HUDEP-2 (cell line): ENCODE results near the gene SYNGR1.
"Not testable (repeated sequence)": the region's sequence is repeated elsewhere in the genome, so short reads cannot be mapped to it uniquely, and the experiment has no call there.

ENCODE experiments used
- DNase-seq, 76 experiments: peaks; one replicate each; lab custom pipeline; 2025; ENCODE audit not compliant: unreplicated experiment in 76 of 76; lab: John Stamatoyannopoulos, UW

The SYNGR1 gene

DNA sequence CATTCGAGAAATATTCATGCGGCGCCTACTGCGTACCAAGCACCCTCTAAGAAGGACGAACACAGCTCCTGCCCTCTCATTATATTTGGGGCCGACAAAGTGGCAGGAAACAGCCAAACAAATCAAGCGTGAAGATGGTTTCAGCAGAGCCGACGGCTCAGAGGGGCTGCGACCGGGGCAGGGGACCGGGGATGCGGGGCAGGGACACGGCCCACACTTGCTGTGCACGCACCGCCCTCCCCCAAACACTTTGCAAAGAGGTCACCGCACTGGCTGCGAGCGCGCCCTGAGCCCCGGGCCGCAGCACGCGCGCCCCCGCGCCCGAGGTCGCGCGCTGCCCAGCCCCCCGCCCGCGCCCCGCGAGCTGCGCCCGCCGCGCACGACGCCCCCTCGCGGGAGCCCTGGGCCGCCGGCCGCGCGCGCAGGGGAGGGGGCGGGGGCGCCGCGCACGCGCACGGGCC lies 255 bp upstream of the SYNGR1 start:
- peak in 19 of 76 experiments; percentile 16 to 54 (median 36) for DNase-seq

DNA sequence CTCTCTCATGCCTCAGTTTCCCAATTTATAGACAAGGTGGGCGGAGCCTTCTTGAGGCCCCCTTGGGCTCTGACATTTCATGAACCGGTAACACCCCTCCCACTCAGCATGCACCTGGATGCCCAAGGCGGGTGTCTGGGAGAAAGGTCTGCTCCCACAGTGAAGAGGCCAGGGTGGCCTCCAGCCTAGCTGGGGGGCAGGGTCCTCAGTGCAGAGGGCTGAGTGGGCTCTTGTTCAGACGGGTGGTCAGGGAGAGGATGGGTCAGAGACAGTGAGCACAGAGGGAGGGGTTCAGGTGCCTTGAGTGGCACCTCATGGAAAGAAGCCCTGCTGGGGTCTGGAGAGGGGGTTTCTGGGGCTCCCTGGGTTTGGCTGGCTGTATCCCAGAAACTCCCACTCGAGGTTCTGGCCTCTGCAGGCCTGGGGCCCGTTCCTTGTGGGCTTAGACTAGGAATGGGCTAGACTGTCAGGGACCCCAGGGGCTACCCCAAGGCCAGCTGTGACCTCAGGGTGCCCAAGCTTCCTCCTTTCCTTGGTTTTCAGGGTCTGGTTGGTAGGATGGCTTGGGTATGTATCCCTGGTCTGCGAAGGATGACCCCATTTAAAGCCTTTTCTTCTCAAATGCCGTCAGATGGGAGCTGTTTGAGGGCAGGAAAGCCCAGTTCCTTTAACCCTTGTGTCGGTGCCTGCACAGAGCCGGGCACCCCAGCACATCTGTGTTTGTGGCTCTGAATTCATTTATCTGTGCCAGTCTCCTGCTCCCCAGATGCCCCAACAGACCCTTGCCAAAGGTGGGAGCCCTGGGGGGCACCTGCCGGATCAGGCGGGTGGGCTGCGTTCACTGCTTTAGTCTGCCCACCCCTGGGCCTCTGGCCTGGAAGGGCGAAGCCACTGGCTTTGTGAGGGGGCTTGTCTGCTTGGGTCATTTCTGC lies 1.2 kb downstream of the SYNGR1 start:
- peak in 1 of 76 experiments; percentile 25 for DNase-seq

DNA sequence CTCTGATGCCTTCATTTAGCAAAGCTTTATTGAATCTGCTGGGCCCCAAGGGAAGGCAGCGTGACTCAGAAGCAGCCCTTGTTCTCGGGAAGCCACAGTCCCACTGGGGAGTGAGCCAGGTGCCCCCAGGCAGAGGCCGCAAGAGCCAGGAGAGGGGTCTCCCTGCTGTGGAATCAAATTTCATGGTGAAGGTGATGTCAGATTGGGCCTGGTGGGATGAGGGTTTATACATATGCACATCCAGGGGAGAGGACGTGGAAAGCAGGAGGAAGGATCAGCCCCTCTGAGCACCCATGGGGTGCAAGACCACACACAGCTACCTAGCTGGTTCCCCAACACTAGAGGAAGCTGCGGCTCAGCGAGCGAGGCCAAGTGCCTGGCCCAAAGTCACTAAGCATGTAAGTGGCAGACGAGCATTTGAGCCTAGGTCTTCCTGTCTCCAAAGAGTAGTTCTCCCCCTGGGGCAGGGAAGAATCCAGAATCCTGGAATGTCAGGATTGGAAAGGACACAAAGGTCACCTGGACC lies 2.0 kb downstream of the SYNGR1 start:
- DNase-seq, result no peak

DNA sequence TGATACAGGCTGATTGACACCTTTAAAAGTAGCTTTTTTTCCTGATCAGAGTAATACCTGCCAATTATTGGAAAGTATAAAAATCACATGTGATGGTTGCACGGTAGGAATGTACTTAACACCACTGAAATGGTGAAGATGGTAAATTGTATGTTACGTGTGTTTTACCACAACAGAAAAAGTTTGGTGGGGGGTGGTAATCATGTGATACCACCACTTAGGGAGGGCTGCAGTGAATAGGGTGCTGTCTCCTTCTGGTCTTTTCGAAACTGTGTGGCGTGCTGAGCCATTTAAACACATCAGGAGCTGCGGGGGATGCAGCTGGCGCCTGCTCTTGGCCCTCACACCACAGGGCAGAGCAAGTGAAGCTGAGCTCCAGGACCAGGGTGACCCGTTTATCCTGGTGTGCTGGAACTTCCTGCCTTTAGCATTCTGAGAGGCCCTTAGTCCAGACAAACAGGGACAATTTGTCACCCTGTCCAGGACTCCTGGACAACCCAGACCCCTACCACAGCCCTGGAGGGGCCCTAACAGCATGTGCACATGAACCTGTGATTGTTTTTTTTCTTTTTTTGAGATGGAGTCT lies 2.6 kb downstream of the SYNGR1 start:
- DNase-seq, result no peak

DNA sequence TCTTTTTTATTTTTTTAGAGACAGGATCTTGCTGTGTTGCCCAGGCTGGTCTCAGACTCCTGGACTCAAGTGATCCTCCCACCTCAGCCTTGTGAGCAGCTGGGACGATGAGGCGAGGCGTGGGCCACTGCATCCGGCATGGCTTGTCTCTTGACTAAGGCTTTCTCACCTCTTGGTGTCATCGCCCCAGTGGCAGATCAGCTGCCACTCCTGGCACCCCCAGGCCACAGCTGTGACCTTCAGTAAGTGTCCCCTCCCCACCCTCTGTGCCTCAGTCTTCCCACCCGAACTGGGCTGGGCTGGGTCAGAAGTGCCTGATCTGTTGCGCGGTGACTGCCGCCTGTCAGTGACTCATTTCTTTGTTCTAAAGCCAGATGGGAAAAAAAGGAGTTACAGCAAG lies 3.6 kb downstream of the SYNGR1 start:
- peak in 16 of 76 experiments; percentile 19 to 57 (median 31) for DNase-seq

DNA sequence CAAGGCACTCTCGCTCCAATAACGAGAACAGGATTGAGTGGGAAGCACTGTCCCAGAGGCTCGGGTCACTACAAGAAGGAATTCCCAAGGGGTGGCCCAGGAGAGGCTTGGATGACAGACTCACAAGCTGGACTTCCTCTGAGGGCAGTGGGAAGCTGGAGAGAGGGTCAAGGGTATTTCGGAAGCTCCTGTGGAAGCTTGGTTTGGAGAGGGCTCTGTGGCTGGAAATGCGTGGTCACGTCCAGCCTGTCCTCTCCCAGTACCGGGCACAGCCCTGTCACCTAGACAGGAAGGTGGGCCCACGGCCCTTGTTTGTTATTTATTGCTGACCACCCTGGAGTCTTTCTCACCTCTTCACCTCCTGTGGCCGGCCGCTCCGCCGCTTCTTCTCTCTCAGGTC lies 5.3 kb downstream of the SYNGR1 start:
- DNase-seq, result no peak

DNA sequence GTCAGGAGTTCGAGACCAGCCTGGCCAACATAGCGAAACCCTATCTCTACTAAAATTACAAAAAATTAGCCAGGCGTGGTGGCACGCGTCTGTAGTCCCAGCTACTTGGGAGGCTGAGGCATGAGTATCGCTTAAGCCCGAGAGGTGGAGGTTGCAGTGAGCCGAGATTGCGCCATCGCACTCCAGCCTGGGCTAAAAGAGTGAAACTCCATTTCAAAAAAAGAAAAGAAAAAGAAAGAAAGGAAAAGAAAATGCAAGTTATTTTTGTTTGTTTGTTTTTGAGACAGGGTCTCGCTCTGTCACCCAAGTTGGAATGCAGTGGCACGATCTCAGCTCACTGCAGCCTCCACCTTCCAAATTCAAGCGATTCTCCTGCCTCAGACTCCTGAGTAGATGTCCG lies 6.0 kb downstream of the SYNGR1 start:
- not testable (repeated sequence) for DNase-seq

DNA sequence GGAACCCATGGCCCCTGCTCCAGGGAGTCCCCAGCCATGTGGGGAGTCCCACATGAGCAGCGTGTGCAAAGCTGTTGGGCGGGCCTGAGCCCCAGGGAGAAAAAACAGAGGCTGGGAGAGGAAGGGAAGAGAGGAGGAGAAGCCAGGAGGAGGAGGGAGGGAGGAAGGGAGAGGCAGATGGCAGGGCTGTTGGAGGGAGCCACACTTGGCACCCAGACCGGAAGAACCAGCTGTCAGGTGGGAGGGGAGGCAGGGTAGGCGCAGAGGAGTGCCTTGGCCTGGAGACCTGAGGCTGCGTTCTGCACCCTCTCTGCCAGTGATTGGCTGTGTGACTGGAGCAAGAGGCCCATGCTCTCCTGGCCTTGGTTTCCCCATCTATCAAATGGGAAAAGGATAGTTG lies 6.7 kb downstream of the SYNGR1 start:
- no peak for DNase-seq

DNA sequence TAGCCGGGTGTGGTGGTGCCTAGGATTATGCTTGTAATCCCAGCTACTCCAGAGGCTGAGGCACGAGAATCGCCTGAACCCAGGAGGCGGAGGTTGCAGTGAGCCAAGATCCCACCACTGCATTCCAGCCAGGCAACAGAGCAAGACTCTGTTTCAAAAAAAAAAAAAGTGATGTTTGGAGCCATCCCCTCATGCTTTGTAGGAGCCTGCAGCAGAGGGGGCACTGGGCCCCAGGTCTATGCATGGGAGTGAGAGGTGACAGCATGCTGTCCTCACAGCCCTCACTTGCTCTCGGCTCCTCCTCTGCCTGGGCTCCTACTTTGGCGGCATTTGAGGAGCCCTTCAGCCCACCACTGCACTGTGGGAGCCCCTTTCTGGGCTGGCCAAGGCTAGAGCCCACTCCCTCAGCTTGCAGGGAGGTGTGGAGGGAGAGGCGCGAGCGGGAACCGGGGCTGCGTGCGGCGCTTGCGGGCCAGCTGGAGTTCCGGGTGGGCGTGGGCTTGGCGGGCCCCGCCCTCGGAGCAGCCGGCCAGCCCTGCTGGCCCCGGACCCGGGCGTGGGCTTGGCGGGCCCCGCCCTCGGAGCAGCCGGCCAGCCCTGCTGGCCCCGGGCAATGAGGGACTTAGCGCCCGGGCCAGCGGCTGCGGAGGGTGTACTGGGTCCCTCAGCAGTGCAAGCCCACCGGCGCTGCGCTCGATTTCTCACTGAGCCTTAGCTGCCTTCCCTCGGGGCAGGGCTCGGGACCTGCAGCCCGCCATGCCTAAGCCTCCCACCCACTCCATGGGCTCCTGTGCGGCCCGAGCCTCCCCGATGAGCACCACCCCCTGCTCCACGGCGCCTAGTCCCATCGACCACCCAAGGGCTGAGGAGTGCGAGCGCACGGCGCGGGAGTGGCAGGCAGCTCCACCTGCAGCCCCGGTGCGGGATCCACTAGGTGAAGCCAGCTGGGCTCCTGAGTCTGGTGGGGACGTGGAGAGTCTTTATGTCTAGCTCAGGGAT lies 7.6 kb downstream of the SYNGR1 start:
- DNase-seq, result not testable (repeated sequence)

DNA sequence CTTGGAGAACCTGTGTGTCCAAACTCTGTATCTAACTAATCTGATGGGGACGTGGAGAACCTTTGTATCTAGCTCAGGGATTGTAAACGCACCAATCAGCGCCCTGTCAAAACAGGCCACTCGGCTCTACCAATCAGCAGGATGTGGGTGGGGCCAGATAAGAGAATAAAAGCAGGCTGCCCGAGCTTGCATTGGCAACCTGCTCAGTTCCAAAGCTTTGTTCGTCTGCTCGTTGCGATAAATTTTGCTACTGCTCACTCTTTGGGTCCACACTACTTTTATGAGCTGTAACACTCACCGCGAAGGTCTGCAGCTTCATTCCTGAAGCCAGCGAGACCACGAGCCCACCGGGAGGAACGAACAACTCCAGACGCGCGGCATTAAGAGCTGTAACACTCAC lies 8.4 kb downstream of the SYNGR1 start:
- DNase-seq, result peak in 3 of 76 experiments; percentile 19 to 24 (median 23)

DNA sequence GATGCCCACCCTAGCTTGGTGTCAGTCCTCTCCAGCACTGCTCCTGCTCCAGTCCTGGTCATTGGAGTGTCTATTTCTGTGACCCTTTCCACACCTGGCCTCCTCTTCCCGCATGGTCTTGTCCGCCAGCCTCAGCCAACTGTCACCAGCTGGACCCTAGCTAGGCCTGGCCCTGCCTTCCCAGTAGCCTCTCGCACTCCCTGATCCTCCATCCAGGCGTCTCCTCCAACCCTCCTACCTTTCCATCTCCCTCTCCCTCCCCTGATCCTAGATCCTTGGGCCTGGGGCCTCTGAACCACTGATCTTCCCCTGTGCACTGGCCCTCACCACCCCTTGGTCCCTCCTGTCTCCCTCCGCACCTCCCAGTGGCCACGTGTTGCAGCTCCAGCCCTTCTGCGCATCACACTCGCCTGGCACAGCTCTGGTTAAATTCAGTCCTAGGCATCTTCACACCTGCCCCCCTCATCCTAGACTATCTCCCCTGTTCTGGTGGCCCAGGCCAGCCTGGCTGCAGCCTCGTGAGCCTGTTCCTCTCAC lies 9.9 kb downstream of the SYNGR1 start:
- no peak for DNase-seq

DNA sequence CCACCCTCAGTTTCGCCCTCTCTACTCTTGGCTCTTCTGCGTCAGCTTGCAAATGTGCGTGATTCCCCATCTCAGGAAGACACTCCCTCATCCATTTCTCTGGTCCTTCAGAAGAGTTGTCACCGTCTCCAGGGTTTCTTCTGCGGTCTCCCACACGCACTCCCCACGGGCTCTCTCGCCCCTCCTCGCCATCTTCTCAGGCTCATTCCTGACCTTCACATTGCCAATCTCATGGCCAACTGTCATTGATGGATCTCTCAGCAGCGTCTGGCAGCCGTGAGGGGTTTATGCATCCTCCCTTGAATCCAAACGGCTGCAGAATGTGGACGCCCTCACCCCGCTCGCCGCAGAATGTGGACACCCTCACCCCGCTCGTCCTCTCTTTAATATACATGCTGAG lies 10.5 kb downstream of the SYNGR1 start:
- no peak for DNase-seq

DNA sequence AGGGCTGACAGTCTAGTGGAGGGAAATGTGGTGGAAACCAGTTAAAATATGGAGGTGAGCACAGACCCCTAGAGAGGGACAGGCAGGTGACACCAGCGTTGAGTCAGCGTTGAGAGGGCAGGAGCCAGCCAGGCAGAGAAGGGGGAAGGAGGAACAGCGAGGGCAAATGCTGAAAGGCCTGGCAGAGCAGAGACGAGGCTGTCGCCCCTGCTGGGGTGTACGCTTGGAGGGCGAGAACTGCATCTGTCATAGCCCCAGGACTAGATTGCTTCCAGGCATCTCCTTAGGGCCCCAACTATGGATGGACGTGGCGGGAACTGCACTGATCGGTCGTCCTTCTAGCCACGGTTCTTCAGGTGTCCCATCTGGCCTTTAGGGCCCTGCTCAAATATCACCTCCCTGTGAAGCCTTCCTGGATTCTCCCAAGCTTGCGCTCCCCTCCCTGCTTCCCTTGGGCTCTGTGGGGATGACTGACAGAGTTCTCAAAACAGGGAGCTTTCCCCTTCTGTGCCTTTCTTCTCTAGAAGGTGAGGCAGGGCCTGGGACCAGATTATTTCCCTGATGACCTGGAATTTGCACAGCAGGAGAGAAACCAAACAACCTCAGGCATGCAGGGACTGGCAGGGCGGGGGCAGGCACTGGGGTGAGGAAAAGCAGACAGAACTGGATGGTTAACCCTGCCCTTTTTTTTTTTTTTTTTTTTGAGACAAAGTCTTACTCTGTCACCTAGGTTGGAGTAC lies 11.1 kb downstream of the SYNGR1 start:
- DNase-seq, result no peak

DNA sequence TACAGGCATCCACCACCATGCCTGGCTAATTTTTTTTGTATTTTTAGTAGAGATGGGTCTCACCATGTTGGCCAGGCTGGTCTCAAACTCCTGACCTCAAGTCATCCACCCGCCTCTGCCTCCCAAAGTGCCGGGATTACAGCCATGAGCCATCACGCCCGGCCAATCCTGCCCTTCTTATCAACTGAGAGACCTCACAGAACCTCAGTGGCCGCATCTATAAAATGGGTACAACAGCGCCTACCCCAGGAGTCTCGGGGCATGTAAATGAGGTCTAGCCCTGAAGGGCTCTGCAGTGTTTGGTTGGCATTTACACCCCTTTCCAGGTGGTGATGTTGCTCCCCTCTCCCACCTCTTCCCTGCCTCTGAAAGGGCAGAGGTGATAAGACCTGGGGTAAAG lies 11.7 kb downstream of the SYNGR1 start:
- peak in 3 of 76 experiments; percentile 13 to 42 (median 25) for DNase-seq

DNA sequence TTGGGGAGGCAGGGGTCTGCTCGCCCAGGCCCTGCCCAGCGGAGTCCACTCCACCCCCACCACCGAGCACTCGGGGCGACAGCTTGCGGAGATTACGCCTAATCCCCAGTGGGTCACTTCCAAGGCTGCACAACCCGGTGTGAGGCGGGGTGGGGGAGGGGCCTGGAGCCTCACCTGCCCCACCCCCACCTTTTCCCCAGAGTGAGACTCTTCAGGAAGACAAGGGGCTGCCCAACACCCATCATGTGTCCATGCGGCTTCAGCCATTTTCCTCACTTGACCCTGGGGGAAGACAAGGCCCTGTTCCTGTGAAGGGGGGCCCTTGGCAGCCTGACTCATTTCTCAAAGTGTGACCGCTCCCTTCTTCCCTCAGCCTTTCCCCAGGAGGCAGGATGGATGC lies 12.5 kb downstream of the SYNGR1 start:
- DNase-seq, result peak in 2 of 76 experiments; percentile 25 to 40

DNA sequence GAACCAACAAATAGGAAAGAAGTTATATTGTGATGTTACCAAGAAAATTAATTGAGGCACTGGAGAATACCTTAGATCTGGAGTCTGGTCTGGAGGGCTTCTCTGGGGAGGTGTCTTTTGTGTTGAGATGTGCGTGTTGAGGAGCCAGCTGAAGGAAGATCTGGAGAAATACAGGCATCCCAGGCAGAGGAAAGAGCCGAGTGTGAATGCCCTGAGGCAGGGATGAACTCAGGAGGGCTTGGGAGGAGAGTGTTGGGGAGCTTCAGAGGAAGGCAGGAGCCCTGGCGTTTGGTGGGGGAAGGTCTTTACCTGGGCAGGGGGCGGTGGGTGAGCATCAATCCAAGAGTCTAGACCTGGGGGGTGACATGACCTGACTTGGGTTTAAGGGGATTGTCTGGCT lies 13.1 kb downstream of the SYNGR1 start:
- no peak for DNase-seq

DNA sequence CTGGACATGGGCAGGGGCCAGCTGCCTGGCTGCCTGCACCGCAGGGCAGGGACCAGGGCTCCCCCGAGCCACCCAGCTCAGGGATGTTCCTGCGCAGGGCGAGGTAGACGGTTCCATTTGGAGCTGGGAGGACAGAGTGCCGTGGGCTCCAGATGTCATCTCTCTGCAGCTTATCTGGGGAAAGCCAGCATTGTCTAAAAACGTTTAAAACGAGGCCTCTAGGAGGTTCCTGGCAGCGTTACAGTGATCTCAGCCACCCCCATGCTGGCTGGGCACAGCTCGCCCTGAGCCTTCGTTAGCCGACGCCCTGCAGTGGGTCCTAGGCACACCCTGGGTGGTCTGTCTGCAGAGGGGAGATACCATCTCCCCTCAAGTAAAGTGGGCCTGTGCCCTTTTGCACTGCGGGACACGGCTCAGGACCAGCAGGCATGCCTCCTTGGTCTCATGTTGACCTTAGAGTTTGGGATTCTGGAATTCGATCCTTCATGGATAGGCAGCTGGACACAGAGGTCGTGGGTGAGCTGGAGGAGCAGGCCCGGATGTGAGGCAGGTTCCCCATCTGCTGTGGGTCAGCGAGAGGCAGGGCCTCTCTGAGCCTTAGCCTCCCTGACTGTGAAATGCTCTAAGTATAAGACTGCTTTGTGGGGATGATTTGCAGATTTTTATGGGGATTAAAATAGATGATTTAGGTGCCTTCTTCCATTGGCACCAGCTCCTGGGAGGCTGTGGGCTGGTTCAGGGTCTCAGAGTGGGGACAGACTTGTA lies 14.1 kb downstream of the SYNGR1 start:
- peak in 75 of 76 experiments; percentile 62 to 96 (median 91) for DNase-seq

DNA sequence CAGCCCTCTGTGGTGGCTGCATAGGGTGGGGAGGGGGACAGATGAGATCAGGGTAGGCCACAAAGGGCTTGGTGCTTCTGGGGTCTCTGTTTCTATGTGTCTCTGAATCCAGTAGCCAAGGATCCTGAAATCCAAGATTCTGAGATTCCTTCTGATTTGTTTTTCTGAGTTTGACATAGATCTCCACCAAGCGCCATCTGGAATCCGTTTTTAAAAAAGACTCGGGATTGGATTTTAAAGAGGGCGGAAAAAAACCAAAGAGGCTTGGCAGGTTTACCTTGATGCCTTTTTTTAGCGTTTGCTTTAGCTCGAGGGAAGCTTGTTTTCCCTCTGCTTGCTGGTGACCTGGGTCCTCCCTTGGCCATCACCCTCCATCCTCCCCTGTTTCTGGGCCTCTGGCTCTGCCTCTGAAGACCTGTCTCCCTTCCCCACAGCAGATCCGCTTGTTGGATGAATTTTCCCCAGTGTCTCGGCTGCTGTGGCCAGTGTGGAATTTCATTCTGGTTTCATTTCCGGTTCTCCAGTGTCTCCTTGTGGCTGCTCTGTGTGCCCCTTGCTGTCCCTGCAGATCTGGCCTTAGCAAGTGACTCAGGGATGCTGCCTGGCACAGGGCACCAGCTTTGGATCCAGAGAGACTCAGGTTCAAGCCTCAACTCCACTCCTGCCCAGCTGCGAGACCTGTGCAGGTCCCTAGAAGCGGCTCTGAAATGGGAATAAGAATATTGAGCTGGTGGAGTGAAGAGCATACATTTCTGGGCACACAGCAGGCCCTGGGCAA lies 15.1 kb downstream of the SYNGR1 start:
- DNase-seq, result peak in 5 of 76 experiments; percentile 21 to 53 (median 29)
